Vagina (tissue), 2 donors: ENCODE measurements around the gene NKAIN1.

ENCODE experiments used
- CTCF ChIP-seq, 3 experiments: fragments of 450-650 bp in 2 of 3; fragments of 200-600 bp in 1 of 3; sonication (generic) in 1 of 3; IDR thresholded peaks; one replicate each; pipeline ENCODE4 v1.5.1; 2017 to 2019; ENCODE audit warnings: antibody characterized with exemption in 3 of 3, mild to moderate bottlenecking in 2 of 3, moderate library complexity in 2 of 3
- POLR2A ChIP-seq, 2 donors: fragments of 450-650 bp; IDR thresholded peaks; one replicate each; pipeline ENCODE4 v1.6.1; 2017; ENCODE audit warnings: antibody characterized with exemption in 2 of 2, mild to moderate bottlenecking in 2 of 2, moderate library complexity in 2 of 2

- no peak for TF ChIP-seq CTCF (IDR thresholded peaks at IDR 0.05)
- no peak for TF ChIP-seq POLR2A (IDR thresholded peaks at IDR 0.05)
Measured at GRCh38 chr1:31208361-31208945, 31.2 kb downstream of the NKAIN1 start.
